Gastroesophageal sphincter (tissue), 4 donors: ENCODE results near the gene ACYP1. TPM values are rescaled to one million over a fixed set of nuclear protein-coding genes. Genes with fewer than 3 reads are reported as not detected.

Experiments
- ATAC-seq: fragments of 150-250 bp; one replicate; pipeline ENCODE4 v1.9.1; 2016; ENCODE audit warnings: mild to moderate bottlenecking, moderate library complexity
- H3K27ac ChIP-seq, 4 donors: fragments of 200-600 bp; sonication (generic) in 3 of 4; 1 replicate in 3 of 4; 2 replicates in 1 of 4; pipeline ENCODE4 v1.5.1; 2016 to 2019
- H3K27me3 ChIP-seq: fragments of 200-600 bp; sonication (generic); one replicate; pipeline ENCODE4 v1.5.1; 2019
- H3K36me3 ChIP-seq, 2 donors: fragments of 200-600 bp; sonication (generic); one replicate each; pipeline ENCODE4 v1.5.1; 2019; ENCODE audit warnings: control low read depth in 1 of 2
- H3K4me1 ChIP-seq, 3 donors: fragments of 200-600 bp; sonication (generic); 1 replicate in 2 of 3; 2 replicates in 1 of 3; pipeline ENCODE4 v1.5.1; 2016 to 2019; ENCODE audit warnings: control low read depth in 2 of 3
- H3K4me3 ChIP-seq, 2 donors: fragments of 200-600 bp; sonication (generic); one replicate each; pipeline ENCODE4 v1.5.1; 2019; ENCODE audit warnings: mild to moderate bottlenecking in 1 of 2, moderate library complexity in 1 of 2
- H3K9me3 ChIP-seq, 3 donors: fragments of 200-600 bp; sonication (generic); one replicate each; pipeline ENCODE4 v1.5.1; 2017 to 2019; ENCODE audit warnings: control low read depth in 2 of 3
- CTCF ChIP-seq, 4 experiments: fragments of 200-600 bp in 2 of 4; fragments of 450-650 bp in 2 of 4; sonication (generic) in 1 of 4; IDR thresholded peaks; one replicate each; pipeline ENCODE4 v1.5.1; 2017 to 2019; ENCODE audit warnings: antibody characterized with exemption in 4 of 4, mild to moderate bottlenecking in 2 of 4, moderate library complexity in 2 of 4
- EP300 ChIP-seq: sonication (generic); formaldehyde crosslinking; IDR thresholded peaks from one replicate; pipeline ENCODE4 v1.6.1; 2017; ENCODE audit warnings: antibody characterized with exemption, mild to moderate bottlenecking
- POLR2A ChIP-seq, 2 donors: fragments of 450-650 bp; IDR thresholded peaks; one replicate each; pipeline ENCODE4 v1.6.1; 2017; ENCODE audit warnings: antibody characterized with exemption in 2 of 2, mild to moderate bottlenecking in 2 of 2, moderate library complexity in 1 of 2
- POLR2AphosphoS5 ChIP-seq: sonication (generic); formaldehyde crosslinking; IDR thresholded peaks from one replicate; pipeline ENCODE4 v1.6.1; 2017; ENCODE audit warnings: antibody characterized with exemption
- WGBS, 2 donors: methylation state at CpG; one replicate each; pipeline ENCODE4 v1.1.5; 2018; ENCODE audit warnings: low coverage in 1 of 2; 5-methylcytosine and 5-hydroxymethylcytosine counted together
- total RNA-seq, 4 donors: library from RNA; depleted of rRNA; stranded (reverse); fragments of >200 nt; gene quantifications; one replicate each; pipeline ENCODE4 v1.1.0, GENCODE V29; 2016

ACYP1 gene
- total RNA-seq, 4 donors from 2014 or later = 13.8 to 20.8 (median 17.1) TPM

DNA sequence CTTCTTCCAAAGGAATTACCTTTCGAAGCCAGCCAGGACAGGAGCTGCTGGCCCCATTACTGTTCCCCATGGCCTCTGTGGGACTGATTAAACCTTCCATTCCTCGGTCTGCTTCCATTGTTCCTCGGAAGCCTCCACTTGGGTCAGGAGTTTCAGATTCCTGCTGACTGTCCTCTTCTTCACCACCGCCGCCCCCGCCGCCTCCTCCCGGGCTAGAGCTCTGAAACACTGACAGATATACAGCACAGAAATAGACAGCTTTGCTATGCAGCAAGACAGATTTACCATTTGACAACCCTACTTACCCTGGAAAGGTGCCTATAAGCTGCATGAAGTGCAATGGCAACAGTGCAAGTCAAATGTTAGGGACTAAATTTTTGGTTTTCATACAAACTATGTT is 27.4 kb upstream of the ACYP1 start:
- Histone ChIP-seq H3K9me3 (no peaks in the 10 kb centered on the region), H3K27me3 (no peaks in the 10 kb centered on the region), H3K4me1 (no peaks in the 10 kb centered on the region), H3K4me3 (no peak overlapping the region), H3K27ac (no peak overlapping the region), H3K36me3 (peaks cover 10 to 100% of the 10 kb centered on the region in 2 donors)
- 84 to 89% methylated on average over 7 of the region's 8 CpGs for WGBS, 2 donors
- no peak for ATAC-seq
- TF ChIP-seq CTCF (IDR thresholded peaks at IDR 0.05) = no peak
- no peak for TF ChIP-seq POLR2AphosphoS5
- no peak for TF ChIP-seq EP300
- no peak for TF ChIP-seq POLR2A (IDR thresholded peaks at IDR 0.05)

DNA sequence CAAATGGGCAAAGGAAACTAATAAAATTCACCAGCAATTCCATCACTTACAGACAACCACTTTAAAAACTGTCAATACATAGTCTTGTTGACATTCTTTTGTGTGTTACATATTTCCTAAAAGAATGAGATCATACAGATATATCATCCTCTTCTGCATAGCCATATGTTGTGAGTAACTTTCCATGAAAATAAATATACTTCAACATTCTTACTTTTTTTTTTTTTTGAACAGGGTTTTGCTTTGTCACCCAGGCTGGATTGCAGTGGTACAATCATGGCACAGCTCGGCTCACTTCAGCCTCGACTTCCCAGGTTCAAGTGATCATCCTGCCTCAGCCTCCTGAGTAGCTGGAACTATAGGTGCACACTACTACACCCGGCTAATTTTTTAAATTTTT is 26.5 kb upstream of the ACYP1 start:
- no peaks in the 10 kb centered on the region for H3K9me3 ChIP-seq
- H3K27me3 ChIP-seq = no peaks in the 10 kb centered on the region
- no peak for TF ChIP-seq POLR2AphosphoS5
- no peak for TF ChIP-seq EP300
- TF ChIP-seq CTCF (IDR thresholded peaks at IDR 0.05) = no peak
- TF ChIP-seq POLR2A (IDR thresholded peaks at IDR 0.05) = no peak
- ATAC-seq = no peak
- H3K4me3 ChIP-seq = no peak overlapping the region
- no peak overlapping the region for H3K27ac ChIP-seq
- 75 to 83% methylated on average over 3 of the region's 3 CpGs for WGBS, 2 donors
- peaks cover 6 to 100% of the 10 kb centered on the region in 2 donors for H3K36me3 ChIP-seq
- H3K4me1 ChIP-seq = no peaks in the 10 kb centered on the region

DNA sequence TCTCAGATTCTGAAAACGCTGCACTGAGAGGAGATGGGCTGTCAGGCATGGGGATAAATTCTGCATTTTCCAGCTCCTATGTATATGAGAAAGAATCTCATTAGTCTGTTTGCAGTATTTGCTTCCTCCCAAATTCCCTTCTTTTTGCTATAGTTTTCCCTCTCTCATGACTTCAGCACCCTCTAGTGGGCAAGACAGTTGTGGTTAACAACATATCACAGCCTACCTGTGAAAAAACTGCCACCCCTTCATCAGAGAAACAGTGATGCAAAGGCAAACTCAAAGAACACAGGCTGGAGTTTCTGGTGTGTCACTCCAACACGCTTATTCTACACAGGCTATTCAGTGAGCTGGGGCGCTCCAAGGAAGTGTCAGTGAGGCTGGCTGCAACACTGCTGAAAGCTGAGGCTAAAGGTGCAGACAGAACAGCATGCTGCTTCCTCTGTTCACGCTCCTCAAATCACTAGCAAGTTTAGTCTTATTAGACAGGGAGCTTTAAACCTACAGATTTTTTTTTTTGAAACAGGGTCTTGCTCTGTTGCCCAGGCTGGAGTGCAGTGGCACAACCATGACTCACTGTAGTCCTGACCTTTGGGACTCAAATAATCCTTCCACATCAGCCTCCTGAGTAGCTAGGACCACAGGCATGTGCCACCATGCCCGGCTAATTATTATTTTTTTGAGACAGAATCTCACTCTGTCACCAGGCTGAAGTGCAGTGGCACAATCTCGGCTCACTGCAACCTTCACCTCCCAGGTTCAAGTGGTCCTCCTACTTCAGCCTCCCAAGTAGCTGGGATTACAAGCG is 24.9 kb upstream of the ACYP1 start:
- peaks cover 3 to 100% of the 10 kb centered on the region in 2 donors for H3K36me3 ChIP-seq
- TF ChIP-seq EP300 (no peak), POLR2AphosphoS5 (no peak), POLR2A (IDR thresholded peaks at IDR 0.05) (no peak), CTCF (IDR thresholded peaks at IDR 0.05) (peak; percentile 68 to 81 (median 74))
- no peak overlapping the region for H3K4me3 ChIP-seq
- H3K27ac ChIP-seq = no peak overlapping the region
- H3K27me3 ChIP-seq = no peaks in the 10 kb centered on the region
- peak; percentile 50 for ATAC-seq
- H3K4me1 ChIP-seq = no peaks in the 10 kb centered on the region
- H3K9me3 ChIP-seq = no peaks in the 10 kb centered on the region
- WGBS, 2 donors = 62 to 73% methylated on average over 5 to 6 of the region's 7 CpGs

- ATAC-seq = no peak
- peaks cover 3 to 100% of the 10 kb centered on the region in 2 donors for H3K36me3 ChIP-seq
- TF ChIP-seq POLR2AphosphoS5 (no peak), EP300 (no peak), POLR2A (IDR thresholded peaks at IDR 0.05) (no peak), CTCF (IDR thresholded peaks at IDR 0.05) (no peak)
These were observed 24.3 kb upstream of the ACYP1 start for GRCh38 chr14:75088153-75088552.

GRCh38 chr14:75084513-75084912 is 20.7 kb upstream of the ACYP1 start:
- no peaks in the 10 kb centered on the region for H3K27me3 ChIP-seq
- H3K4me3 ChIP-seq = no peak overlapping the region
- peaks cover 0 to 25% (median 10%) of the 10 kb centered on the region in 3 donors for H3K4me1 ChIP-seq
- WGBS, 2 donors = 46 to 58% methylated on average over 4 of the region's 5 CpGs
- peaks cover 3 to 63% of the 10 kb centered on the region in 2 donors for H3K36me3 ChIP-seq
- ATAC-seq = no peak
- H3K9me3 ChIP-seq = no peaks in the 10 kb centered on the region
- no peak overlapping the region for H3K27ac ChIP-seq
- TF ChIP-seq POLR2A (IDR thresholded peaks at IDR 0.05) = no peak
- TF ChIP-seq EP300 = no peak
- TF ChIP-seq POLR2AphosphoS5 = no peak
- no peak for TF ChIP-seq CTCF (IDR thresholded peaks at IDR 0.05)

More at GRCh38 chr14:75088153-75088552, 24.3 kb upstream of the ACYP1 start:
- no peaks in the 10 kb centered on the region for H3K27me3 ChIP-seq
- H3K27ac ChIP-seq = no peak overlapping the region
- WGBS, 2 donors = 65 to 90% methylated on average over 2 of the region's 2 CpGs
- H3K4me1 ChIP-seq = no peaks in the 10 kb centered on the region
- no peak overlapping the region for H3K4me3 ChIP-seq
- no peaks in the 10 kb centered on the region for H3K9me3 ChIP-seq
